Activated naive CD4-positive, alpha-beta T cell treated with anti-CD3 and anti-CD28 coated beads for 36 hours (primary cell): ENCODE data around the gene TMEM200B. TPM values are rescaled to one million over a fixed set of nuclear protein-coding genes. Genes with fewer than 3 reads are reported as not detected.
"Not testable (repeated sequence)": the region's sequence is repeated elsewhere in the genome, so short reads cannot be mapped to it uniquely, and the experiment has no call there.

Experiments
- CTCF ChIA-PET: fragments of 350-600 bp; sonication (Branson Sonifier 250); formaldehyde crosslinking; loops from one replicate; lab custom pipeline; 2021; ENCODE audit warnings: antibody characterized with exemption; lab: Charles Lee
- DNase-seq: peaks from one replicate; pipeline ENCODE4 v3.0.0-alpha.2; 2020
- H3K27ac Mint-ChIP-seq: one replicate; pipeline ENCODE4 v1.8.0; 2021; ENCODE audit warnings: mild to moderate bottlenecking, mixed read lengths
- H3K27me3 Mint-ChIP-seq: one replicate; pipeline ENCODE4 v1.8.0; 2021; ENCODE audit warnings: low read depth, mixed read lengths
- H3K36me3 Mint-ChIP-seq: one replicate; pipeline ENCODE4 v1.8.0; 2021; ENCODE audit warnings: low read depth, mixed read lengths
- H3K4me1 Mint-ChIP-seq: one replicate; pipeline ENCODE4 v1.8.0; 2021; ENCODE audit warnings: low read depth, mixed read lengths
- H3K4me3 Mint-ChIP-seq: one replicate; pipeline ENCODE4 v1.8.0; 2021; ENCODE audit warnings: mild to moderate bottlenecking, moderate library complexity, mixed read lengths
- H3K9me3 Mint-ChIP-seq: one replicate; pipeline ENCODE4 v1.8.0; 2021; ENCODE audit warnings: mixed read lengths
- intact Hi-C: fragments of 100-400 bp; cut with micrococcal nuclease; formaldehyde crosslinking; loops from one replicate; pipeline ENCODE4 v1.15.1; 2023
- total RNA-seq, 2 experiments: library from RNA; stranded (reverse); gene quantifications; one replicate each; pipeline ENCODE4 v1.2.3, GENCODE V29; 2021

TMEM200B gene
- total RNA-seq, 2 experiments from 2014 or later = 2.6 to 2.7 TPM

GRCh38 chr1:29120367-29120766 is 3.3 kb downstream of the TMEM200B start:
- Mint-ChIP-seq H3K27ac (no peak overlapping the region), H3K4me3 (peak overlapping the region; percentile 50), H3K27me3 (peaks cover 14% of the 10 kb centered on the region), H3K9me3 (no peaks in the 10 kb centered on the region), H3K36me3 (peaks cover 25% of the 10 kb centered on the region), H3K4me1 (peaks cover 14% of the 10 kb centered on the region)
- intact Hi-C loops = loop anchor here (5.0 kb wide), 1 partner anchor 78 kb away; no protein-coding TSS in a partner anchor
- CTCF ChIA-PET = interaction anchor here (0.5 to 2.4 kb wide), 9 partner anchors 11 to 877 kb away, joined by 3 to 15 read pairs (median 3); no protein-coding TSS in a partner anchor
- no peak for DNase-seq

DNA sequence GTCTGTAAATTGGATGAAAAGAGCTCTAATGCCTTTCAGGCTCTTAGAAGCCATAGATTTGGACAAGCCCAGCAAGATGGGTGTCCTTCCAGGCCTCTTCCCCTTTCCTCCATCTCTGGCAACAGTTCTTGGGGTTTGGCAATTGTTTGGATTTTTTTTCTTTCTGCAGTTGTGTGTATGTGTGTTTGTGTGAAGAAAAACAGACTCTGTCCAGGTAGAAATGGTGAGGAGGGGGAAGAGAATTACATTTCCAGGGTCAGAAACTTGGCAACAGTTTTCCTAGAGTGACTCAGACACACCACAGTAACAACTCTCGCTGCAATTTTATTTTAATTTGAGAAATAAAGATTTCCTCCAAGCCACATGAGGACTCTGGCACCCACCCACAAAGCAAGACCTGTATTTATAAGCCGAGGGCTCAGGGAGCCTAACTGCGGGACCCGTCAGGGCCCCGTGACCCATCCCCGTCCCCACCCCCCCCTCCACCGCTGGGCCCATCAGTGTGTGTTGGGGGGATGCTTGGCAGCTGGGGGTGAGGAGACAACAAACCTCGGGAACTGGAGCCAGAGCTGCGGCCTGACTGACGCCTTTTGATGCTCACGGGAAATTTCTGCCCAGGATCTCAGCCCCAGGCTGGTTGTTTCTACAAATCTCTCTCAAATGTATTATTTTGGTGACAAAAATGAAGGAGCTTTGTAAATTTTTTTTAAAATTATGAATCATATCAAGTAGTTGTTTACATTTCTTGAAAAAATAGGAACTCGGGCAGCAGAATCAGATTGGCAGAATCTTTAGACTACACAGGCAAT is 4.4 kb downstream of the TMEM200B start:
- intact Hi-C loops = no loop called here
- no peaks in the 10 kb centered on the region for H3K9me3 Mint-ChIP-seq
- peaks cover 10% of the 10 kb centered on the region for H3K27me3 Mint-ChIP-seq
- CTCF ChIA-PET = interaction anchor here (0.5 to 1.3 kb wide), 4 partner anchors 18 to 876 kb away, joined by 3 to 4 read pairs (median 3); no protein-coding TSS in a partner anchor
- H3K4me1 Mint-ChIP-seq = peaks cover 14% of the 10 kb centered on the region
- no peak for DNase-seq
- no peak overlapping the region for H3K27ac Mint-ChIP-seq
- no peak overlapping the region for H3K4me3 Mint-ChIP-seq
- H3K36me3 Mint-ChIP-seq = peaks cover 27% of the 10 kb centered on the region

- peaks cover 15% of the 10 kb centered on the region for H3K4me1 Mint-ChIP-seq
- no peaks in the 10 kb centered on the region for H3K9me3 Mint-ChIP-seq
- peaks cover 27% of the 10 kb centered on the region for H3K36me3 Mint-ChIP-seq
- H3K27ac Mint-ChIP-seq = peak overlapping the region; percentile 32
- intact Hi-C loops = no loop called here
- H3K27me3 Mint-ChIP-seq = no peaks in the 10 kb centered on the region
- H3K4me3 Mint-ChIP-seq = no peak overlapping the region
- no peak for DNase-seq
- CTCF ChIA-PET = interaction anchor here (0.7 to 1.4 kb wide), 8 partner anchors 9 to 240 kb away, joined by 3 to 6 read pairs (median 4); partner anchors contain the start of gene SRSF4
Observed at GRCh38 chr1:29117381-29117780, 6.3 kb downstream of the TMEM200B start.

GRCh38 chr1:29114654-29115053 is 9.0 kb downstream of the TMEM200B start:
- Mint-ChIP-seq H3K36me3 (peaks cover 31% of the 10 kb centered on the region), H3K4me3 (no peak overlapping the region), H3K27ac (no peak overlapping the region), H3K9me3 (no peaks in the 10 kb centered on the region), H3K4me1 (peaks cover 10% of the 10 kb centered on the region), H3K27me3 (no peaks in the 10 kb centered on the region)
- intact Hi-C loops = no loop called here
- no peak for DNase-seq
- CTCF ChIA-PET = interaction anchor here (1.1 kb wide), 1 partner anchor 238 kb away, joined by 3 read pairs; no protein-coding TSS in a partner anchor

DNA sequence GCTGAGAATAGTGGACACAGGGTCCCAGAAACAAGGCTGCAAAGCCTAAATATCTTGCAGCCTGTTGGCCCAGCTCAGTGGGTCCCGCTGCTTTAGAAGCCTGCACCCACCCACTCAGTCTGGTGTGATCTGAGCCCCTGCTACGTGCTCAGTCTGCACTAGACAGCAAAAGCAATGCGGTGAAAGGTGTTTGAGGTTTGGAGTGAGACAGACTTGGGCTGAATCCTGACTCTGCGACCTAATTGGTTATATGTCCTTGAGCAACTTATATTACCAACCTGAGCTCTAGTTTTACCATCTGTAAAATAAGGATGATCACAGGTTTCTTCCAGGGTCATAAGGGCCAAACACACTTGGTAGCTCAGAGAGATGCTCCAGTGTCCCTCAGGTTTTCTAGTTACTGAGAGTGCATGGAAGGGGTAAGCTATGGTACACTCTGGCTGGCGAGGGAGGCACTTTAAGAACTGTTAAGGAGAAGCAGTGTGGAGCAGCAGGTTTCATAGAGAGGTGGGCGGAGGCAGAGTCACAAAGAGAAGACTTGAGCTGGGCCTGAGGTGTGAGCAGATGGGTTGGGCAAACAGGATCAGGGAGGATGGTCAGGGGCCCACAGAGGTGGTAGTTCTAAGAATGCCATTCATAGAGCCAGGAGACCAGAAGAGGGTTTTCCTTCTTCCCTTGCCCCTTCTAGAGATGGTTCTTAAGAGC is 10.1 kb downstream of the TMEM200B start:
- Mint-ChIP-seq H3K27ac (no peak overlapping the region), H3K4me3 (no peak overlapping the region), H3K4me1 (peaks cover 10% of the 10 kb centered on the region), H3K36me3 (peaks cover 33% of the 10 kb centered on the region), H3K9me3 (no peaks in the 10 kb centered on the region), H3K27me3 (no peaks in the 10 kb centered on the region)
- DNase-seq = no peak
- intact Hi-C loops = no loop called here
- CTCF ChIA-PET = interaction anchor here (1.6 kb wide), 1 partner anchor 9 kb away, joined by 7 read pairs; no protein-coding TSS in a partner anchor

- no peak overlapping the region for H3K4me3 Mint-ChIP-seq
- no peaks in the 10 kb centered on the region for H3K27me3 Mint-ChIP-seq
- no peaks in the 10 kb centered on the region for H3K9me3 Mint-ChIP-seq
- H3K4me1 Mint-ChIP-seq = peaks cover 10% of the 10 kb centered on the region
- H3K27ac Mint-ChIP-seq = no peak overlapping the region
- DNase-seq = no peak
- H3K36me3 Mint-ChIP-seq = peaks cover 31% of the 10 kb centered on the region
- CTCF ChIA-PET = interaction anchor here (1.6 kb wide), 1 partner anchor 9 kb away, joined by 7 read pairs; no protein-coding TSS in a partner anchor
- intact Hi-C loops = no loop called here
Observed at GRCh38 chr1:29112705-29113412, 10.8 kb downstream of the TMEM200B start.

- H3K27me3 Mint-ChIP-seq, H3K4me3 Mint-ChIP-seq, intact Hi-C loops, H3K9me3 Mint-ChIP-seq, H3K4me1 Mint-ChIP-seq, DNase-seq, H3K27ac Mint-ChIP-seq: not testable (repeated sequence)
- peaks cover 22% of the 10 kb centered on the region for H3K36me3 Mint-ChIP-seq
- CTCF ChIA-PET = interaction anchor here (0.6 to 1.0 kb wide), 3 partner anchors 10 to 122 kb away, joined by 3 to 6 read pairs (median 4); no protein-coding TSS in a partner anchor
Observed at GRCh38 chr1:29108041-29108440, 15.7 kb downstream of the TMEM200B start.

GRCh38 chr1:29105822-29106221 is 17.9 kb downstream of the TMEM200B start:
- DNase-seq = no peak
- intact Hi-C loops = no loop called here
- H3K27me3 Mint-ChIP-seq = no peaks in the 10 kb centered on the region
- H3K9me3 Mint-ChIP-seq = no peaks in the 10 kb centered on the region
- no peaks in the 10 kb centered on the region for H3K4me1 Mint-ChIP-seq
- H3K27ac Mint-ChIP-seq = no peak overlapping the region
- no peak overlapping the region for H3K4me3 Mint-ChIP-seq
- CTCF ChIA-PET = interaction anchor here (1.1 kb wide), 1 partner anchor 12 kb away, joined by 3 read pairs; no protein-coding TSS in a partner anchor
- H3K36me3 Mint-ChIP-seq = peaks cover 24% of the 10 kb centered on the region

DNA sequence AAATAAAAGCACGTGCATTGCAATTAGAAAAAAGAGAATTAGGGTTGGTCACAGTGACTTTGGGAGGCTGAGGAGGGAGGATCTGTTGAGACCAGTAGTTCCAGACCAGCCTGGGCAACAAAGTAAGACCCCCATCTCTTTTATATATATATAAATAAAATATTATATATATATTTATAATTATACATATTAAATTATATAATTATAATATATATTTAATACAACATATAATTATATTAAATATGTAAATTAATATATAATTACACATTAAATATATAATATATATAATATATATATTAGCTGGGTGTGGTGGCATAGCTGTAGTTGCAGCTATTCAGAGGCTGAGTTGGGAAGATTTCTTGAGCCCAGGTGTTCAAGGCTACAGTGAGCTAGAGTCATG is 23.2 kb downstream of the TMEM200B start:
- no peak overlapping the region for H3K4me3 Mint-ChIP-seq
- H3K27ac Mint-ChIP-seq = no peak overlapping the region
- intact Hi-C loops = no loop called here
- CTCF ChIA-PET = interaction anchor here (0.7 to 1.1 kb wide), 3 partner anchors 97 to 289 kb away, joined by 3 read pairs; no protein-coding TSS in a partner anchor
- H3K4me1 Mint-ChIP-seq = peaks cover 8% of the 10 kb centered on the region
- H3K27me3 Mint-ChIP-seq = no peaks in the 10 kb centered on the region
- no peaks in the 10 kb centered on the region for H3K9me3 Mint-ChIP-seq
- H3K36me3 Mint-ChIP-seq = peaks cover 30% of the 10 kb centered on the region
- DNase-seq = no peak

GRCh38 chr1:29099286-29099685 is 24.4 kb downstream of the TMEM200B start:
- DNase-seq = no peak
- Mint-ChIP-seq H3K4me1 (peaks cover 10% of the 10 kb centered on the region), H3K27me3 (no peaks in the 10 kb centered on the region), H3K4me3 (no peak overlapping the region), H3K9me3 (no peaks in the 10 kb centered on the region), H3K36me3 (peaks cover 27% of the 10 kb centered on the region), H3K27ac (no peak overlapping the region)
- CTCF ChIA-PET = no interaction called here
- intact Hi-C loops = no loop called here

DNA sequence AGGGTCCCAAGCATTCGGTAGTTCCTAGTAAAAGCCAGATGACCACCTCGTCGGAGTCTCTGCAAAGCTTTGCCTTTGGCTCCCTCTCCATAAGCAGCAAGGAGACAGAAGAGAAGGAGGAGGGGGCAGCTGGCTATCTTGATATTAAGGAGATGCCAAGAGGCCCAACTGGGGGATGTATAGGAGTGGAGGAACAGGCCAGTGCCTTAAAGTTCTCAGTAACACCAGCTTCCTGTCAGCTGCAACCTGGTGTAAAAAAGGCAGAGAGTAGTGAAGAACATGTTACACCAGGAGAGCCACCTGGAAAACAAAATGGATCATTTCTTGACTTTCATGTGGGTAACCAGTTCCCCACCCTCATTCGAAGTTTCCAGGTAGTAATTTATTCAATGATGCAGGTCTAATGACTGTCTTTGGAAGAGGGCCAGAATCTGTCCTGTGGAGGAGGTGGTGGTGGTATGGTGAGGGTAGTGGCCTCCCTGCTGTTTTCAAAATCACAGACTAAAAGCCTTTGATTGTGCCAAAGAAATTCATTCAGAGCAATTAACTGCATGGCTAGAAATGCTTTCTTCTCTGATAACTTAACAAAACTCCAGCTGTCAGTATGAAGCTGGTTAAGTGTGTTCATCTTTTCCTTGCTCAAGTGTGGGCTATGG is 27.3 kb downstream of the TMEM200B start:
- CTCF ChIA-PET = no interaction called here
- no peak overlapping the region for H3K4me3 Mint-ChIP-seq
- no peak for DNase-seq
- H3K4me1 Mint-ChIP-seq = peaks cover 10% of the 10 kb centered on the region
- intact Hi-C loops = no loop called here
- peaks cover 2% of the 10 kb centered on the region for H3K9me3 Mint-ChIP-seq
- no peaks in the 10 kb centered on the region for H3K27me3 Mint-ChIP-seq
- H3K27ac Mint-ChIP-seq = no peak overlapping the region
- H3K36me3 Mint-ChIP-seq = peaks cover 45% of the 10 kb centered on the region
